ENCODE results near the gene FJX1. TPM values are rescaled to one million over a fixed set of nuclear protein-coding genes. Genes with fewer than 3 reads are reported as not detected.

FJX1 gene
- polyA plus RNA-seq, 4 donors = 7.2 to 19.1 (median 16.7) TPM

DNA sequence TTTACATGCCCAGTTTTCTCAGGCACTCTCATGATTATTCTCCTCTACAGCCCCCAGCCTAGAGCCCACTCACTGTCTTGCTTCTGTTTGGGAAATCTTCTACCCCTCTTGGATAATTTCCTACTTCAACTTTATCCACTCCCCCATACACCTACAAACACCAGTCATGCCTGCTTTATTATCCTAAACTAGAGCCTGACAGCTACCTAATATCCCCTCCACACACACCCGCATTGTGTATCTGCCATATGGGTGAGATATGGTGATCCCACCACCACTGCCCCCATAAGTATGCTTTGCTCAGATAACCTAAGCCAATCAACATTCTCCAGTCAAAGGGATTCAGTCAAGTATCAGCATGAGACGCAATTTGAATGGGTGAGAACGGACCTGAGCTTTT, 15.3 kb upstream of the FJX1 start:
- no peak for DNase-seq (ENCODE audit: low read depth in 4 of 4, low spot score in 3 of 4)

DNA sequence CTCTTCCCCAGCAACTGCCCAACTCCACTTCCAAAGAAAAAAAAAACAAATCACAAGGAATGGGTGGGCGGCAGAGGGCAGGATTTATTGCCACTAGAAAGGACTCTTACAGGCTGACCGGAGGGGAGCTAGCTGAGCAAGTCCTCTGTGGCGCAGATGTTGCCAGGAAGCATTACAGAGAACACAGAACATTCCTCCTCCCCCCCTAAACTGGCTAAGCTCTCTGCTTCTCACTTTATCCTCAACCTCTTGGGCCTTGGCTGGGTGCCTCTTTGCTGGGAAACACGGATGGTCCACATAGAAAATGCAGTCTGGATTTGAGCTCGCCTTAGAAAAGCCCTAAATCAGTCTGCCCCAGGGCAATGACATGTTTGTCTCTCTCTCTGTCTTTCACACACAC, 12.6 kb upstream of the FJX1 start:
- peak in 1 of 4 donors; percentile 21 for DNase-seq (ENCODE audit: low read depth in 4 of 4, low spot score in 3 of 4)

DNA sequence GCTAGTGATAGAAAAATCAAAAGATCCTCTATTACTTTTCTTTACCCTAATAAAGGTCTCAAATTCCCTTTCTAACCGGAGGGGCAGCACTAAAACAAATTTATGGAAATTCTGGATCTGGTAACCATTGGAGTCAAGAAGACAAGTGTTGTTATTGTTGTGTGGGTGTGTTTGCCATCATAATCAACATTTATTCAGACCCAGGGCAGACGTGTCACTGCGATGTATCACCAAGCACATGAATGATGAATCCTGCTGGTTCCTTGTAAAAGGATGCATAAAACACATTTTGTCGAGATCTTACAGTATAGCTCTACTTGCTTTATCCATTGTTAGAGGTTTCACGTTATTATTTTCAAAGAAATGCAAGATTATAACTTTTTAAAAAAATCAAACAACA, 12.1 kb upstream of the FJX1 start:
- no peak for DNase-seq (ENCODE audit: low read depth in 4 of 4, low spot score in 3 of 4)

DNA sequence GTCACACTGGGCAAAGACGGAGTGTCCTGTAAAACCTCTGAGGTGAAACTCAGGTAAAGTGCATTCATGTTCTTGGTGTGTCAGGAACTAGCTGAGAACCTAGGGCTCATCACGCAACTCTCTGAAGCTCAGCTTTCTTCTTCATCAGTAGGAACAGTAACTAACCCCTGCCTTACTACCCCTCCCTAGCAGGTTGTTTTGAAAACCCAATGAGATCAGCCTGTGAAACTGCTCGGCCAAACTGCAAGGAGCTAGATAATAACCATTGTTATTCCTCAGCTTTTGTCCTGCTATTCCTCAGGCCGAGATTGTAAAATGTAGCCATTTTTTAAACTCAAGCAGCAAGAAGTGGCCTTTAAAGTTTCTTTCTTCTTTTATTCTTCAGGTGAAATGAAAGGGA, 9.8 kb upstream of the FJX1 start:
- DNase-seq (ENCODE audit: low read depth in 4 of 4, low spot score in 3 of 4) = no peak

DNA sequence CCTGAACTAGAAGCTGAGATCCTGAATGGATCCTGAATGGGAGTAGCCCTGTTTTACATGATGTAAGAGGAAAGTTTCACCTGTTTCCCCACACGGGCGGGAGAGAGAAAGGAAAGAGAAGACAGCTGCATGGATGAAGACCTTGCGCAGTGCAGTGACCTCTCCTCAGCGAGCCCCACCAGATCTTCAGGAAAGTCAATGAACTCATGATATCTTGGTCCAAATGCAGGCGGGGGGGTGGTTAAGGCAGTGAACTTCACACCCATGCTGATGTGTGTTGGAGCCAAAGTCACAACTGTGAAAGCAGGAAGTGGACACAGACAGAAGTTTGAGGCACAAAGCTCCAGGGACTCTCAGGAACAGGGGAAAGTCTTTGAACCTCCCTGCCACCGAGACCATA, 8.6 kb upstream of the FJX1 start:
- no peak for DNase-seq (ENCODE audit: low read depth in 4 of 4, low spot score in 3 of 4)

DNA sequence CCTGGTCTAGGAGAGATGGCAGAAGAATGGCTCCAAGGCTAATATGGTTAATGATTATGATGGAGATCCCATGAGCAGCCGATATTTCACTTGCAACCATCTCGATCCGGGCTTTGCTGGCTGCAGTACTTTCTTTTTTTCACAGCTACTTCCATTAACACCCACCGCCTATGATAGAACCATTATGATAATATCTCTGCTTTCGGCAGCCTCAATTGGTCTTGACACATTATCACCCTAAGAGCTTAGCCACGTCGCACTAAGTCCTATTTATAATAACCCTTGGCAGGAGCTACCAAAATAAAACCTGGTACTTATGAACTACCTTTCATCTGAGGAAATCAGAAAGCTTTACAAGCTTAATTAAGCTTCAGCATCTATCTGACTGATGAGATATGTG, 7.6 kb upstream of the FJX1 start:
- DNase-seq (ENCODE audit: low read depth in 4 of 4, low spot score in 3 of 4) = no peak

DNA sequence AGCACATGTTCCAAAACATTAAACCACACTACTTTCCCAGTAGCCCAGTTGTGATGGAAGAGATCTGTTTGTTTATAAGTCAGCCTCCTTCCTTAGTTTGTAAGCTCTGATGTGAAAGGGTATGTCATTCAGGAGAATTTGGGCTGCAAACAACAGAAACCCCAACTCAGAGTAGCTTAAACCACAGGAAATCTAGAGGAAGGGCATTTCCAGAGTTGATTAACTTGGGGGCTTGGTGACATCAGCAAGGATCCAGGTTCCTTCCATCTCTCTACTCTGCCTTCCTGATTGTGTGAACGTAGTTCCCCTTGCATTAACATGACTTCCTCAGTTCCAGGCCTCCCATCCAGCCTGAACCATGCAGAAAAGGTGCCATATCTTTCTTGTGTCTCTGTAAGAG, 6.5 kb upstream of the FJX1 start:
- no peak for DNase-seq (ENCODE audit: low read depth in 4 of 4, low spot score in 3 of 4)

DNA sequence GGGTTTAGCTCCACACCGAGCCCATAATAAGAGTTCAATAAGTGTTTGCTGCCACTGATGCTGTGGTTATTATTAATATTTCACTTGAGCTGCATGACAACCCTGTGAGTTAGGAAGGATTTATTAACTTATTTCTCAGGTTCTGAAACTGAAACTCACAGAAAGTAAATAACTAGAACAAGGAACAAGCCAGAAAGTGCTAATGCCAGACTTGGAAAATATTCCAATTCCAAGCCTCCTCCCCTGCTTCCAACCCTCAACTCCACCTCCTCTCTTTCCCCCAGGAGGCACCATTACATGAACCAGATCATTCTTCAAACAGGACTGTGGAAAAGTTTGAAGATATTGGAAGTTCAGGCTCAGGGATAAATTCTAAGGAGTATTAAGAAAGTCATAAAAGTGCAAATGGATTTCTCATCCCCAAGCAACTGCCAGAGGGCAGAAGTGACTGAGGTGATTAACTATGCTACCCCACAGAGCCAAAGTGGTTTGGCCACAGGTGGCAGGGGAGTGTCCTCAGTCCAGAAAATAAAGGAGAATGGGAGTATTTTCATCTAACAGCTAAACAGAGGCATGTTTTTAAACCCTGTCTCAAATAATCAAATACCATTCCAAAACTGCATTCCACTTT, 3.2 kb upstream of the FJX1 start:
- DNase-seq (ENCODE audit: low read depth in 4 of 4, low spot score in 3 of 4) = no peak

DNA sequence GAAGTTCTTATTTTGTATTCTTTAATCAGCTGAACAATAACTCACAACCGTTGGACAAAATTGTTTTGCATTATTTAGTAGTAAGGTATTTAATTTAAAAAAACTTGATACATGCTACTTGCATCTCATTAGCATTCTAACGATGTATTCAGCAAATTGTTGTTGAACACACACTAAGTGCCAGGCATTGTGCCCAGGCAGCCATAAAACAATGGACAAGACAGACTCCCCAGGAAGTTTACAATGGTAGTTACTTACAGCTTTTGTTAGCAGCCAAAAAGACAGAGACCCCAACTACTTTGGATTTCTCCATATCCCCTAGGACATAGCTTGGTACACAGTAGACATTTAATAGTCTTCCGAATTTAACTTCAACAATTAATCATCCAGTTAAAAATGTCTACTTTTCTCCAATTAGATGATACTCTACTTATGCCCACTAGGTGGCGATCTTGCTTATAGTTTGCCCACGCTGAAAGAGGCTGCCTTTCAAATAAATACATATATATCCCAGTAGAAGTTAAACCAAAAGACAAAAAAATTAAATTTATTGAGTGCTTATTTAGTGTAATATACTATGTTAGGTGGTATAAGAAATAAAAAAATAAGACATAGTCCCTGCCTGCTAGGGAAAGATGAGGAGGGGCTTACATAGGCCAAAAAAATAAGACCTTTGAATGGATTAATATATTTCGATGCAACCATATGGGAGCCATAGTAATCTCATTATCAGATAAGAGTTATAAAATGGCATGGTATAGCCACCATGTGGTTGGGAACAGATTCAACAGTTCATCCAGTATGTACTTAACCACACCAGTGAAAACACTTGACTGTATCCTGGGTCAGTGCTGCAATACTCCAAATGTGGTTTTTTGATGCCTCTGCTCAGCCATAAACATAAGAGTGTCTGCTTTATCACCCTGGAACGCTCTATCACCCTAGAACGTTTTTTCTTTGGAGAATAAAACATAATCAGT, 2.0 kb upstream of the FJX1 start:
- DNase-seq (ENCODE audit: low read depth in 4 of 4, low spot score in 3 of 4) = no peak

DNA sequence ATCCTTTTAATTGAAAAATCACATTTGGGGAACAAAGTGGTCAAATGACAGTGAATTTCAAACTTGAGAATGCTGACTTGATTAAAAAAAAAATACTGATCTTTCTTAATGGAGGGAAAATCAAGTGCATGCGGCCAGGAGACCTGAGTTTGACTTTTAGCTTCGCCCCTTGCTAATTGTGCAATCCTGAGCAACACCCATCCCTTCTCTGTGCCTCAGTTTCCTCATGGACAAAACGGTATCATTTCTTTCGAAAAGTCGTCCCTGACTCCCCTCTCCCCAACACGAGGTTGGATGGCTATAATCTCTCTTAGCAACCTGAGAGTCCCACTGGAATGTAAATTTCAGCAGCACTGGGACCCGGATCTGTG, 959 bp upstream of the FJX1 start:
- DNase-seq (ENCODE audit: low read depth in 4 of 4, low spot score in 3 of 4) = no peak

DNA sequence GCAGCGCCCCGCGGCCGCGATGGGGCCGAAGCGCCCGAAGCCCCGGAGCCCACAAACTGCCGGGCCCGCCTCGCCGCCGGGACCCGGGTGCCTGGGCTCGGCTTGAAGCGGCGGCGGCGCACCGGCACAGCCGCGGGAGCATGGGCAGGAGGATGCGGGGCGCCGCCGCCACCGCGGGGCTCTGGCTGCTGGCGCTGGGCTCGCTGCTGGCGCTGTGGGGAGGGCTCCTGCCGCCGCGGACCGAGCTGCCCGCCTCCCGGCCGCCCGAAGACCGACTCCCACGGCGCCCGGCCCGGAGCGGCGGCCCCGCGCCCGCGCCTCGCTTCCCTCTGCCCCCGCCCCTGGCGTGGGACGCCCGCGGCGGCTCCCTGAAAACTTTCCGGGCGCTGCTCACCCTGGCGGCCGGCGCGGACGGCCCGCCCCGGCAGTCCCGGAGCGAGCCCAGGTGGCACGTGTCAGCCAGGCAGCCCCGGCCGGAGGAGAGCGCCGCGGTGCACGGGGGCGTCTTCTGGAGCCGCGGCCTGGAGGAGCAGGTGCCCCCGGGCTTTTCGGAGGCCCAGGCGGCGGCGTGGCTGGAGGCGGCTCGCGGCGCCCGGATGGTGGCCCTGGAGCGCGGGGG, 346 bp downstream of the FJX1 start:
- no peak for DNase-seq (ENCODE audit: low read depth in 4 of 4, low spot score in 3 of 4)

DNA sequence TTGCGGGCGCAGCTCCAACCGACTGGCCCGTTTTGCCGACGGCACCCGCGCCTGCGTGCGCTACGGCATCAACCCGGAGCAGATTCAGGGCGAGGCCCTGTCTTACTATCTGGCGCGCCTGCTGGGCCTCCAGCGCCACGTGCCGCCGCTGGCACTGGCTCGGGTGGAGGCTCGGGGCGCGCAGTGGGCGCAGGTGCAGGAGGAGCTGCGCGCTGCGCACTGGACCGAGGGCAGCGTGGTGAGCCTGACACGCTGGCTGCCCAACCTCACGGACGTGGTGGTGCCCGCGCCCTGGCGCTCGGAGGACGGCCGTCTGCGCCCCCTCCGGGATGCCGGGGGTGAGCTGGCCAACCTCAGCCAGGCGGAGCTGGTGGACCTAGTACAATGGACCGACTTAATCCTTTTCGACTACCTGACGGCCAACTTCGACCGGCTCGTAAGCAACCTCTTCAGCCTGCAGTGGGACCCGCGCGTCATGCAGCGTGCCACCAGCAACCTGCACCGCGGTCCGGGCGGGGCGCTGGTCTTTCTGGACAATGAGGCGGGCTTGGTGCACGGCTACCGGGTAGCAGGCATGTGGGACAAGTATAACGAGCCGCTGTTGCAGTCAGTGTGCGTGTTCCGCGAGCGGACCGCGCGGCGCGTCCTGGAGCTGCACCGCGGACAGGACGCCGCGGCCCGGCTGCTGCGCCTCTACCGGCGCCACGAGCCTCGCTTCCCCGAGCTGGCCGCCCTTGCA, 1.0 kb downstream of the FJX1 start:
- DNase-seq (ENCODE audit: low read depth in 4 of 4, low spot score in 3 of 4) = no peak

DNA sequence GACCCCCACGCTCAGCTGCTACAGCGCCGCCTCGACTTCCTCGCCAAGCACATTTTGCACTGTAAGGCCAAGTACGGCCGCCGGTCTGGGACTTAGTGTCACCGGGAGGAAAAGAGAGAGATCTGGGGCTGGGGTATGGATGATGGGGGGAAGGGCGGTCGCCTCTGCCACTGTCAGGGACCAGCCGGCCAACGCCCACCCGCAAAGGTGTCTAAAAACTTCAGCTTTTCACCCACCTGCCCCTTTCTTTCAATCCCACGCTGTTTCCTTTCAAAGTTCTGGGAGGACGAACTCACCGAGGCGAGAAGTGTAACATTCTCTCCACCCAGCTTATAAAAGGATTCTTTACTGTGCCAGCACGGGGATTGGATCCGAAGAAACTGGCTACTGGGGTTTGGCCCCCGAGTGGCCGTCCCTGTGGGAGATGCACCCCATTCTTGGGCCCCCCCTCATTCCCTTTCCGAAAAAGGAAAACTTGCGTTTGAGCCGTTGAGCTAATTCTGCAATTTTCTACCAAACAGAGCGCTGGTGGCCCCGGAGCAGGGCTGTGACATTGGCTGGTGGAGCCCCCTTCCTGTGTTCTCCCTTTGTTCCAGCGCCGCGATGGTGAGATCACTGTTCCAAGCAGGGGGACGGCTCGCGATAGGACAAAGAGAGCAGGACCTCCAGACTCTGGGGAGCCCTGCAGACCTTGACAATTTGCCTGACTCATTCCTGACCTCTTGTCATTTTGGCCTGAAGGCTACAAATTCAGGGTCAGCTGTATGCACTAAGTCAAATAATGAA, 1.8 kb downstream of the FJX1 start:
- DNase-seq (ENCODE audit: low read depth in 4 of 4, low spot score in 3 of 4) = no peak

DNA sequence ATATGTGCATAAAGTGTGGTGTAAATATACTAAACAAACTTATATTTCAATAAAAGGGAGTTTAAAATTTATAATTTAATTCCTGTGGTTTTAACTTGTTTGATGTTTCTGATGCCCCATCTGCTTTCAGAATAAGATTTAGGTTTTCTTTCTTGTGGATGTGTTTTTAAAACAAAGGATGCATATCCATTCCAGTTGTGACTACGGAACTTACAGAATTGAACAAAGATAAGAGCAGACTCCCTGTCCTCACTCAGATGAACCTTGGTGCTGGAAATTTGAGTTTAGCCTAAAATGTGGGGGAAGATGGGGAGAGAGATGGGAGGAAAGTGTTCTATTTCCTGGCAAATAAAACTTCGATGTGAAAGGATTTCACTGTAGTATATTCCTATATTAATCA, 2.5 kb downstream of the FJX1 start:
- DNase-seq (ENCODE audit: low read depth in 4 of 4, low spot score in 3 of 4) = no peak

DNA sequence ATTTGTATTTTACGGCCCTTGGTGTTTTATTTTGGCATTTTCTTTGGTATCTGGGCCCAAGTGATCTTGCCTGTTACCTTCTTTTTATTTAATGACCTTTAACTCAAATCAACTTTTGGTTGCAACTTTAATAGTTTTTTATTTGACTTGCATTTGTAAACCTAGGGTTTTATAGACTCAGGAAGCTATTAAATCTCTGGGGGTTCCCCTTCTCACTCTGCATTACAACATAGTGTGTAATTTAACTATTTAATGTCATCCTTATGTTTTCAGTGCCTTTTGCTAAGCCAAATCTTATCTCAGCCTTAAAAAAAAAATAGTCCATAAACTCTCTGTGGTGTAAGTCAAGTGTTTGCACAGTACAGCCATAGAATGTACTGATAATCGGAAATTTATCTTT, 3.4 kb downstream of the FJX1 start:
- no peak for DNase-seq (ENCODE audit: low read depth in 4 of 4, low spot score in 3 of 4)

DNA sequence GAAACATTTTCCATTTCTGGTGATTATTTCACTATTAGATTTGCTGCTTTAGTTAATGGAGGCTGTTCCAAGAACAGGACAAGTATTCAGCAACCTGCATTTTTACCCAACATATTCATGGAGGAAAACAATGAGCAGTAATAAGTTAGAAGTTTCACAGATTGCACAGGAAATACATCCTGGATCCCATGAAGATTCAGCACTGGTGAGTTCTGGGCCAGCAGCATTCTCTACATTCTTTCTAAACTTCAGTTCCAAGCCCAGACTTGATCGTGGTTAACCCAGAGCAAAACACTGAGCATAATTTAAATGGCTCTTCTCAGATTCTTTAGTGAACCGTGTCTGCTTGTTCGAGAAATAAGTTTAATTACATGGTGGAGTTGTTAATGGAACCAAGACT, 3.8 kb downstream of the FJX1 start:
- no peak for DNase-seq (ENCODE audit: low read depth in 4 of 4, low spot score in 3 of 4)

DNA sequence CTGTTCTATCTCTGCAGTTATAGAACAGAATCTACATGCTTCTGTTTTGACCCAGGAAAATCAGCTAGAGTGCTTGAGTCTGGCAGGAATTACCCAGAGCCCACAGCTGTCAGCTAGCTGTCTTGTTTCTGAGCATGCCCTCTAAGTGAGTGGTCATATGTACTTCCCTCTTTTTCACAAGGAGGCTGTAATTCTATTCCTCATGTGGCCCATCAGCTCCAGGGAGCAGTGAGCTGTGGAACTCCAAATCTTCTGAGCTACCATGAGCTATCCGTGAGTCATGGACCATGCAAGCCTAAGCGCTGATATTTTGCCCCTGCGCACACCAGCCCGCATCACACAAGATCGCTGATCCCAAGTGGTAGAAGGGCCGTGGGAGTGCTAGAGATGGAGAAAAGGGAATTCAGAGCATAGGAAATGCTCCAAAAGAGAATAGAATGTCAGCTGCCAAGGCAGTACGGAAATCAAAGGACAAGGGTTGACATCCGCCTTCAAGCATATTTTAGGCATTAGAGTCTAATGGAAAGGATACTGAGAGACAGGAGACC, 5.4 kb downstream of the FJX1 start:
- no peak for DNase-seq (ENCODE audit: low read depth in 4 of 4, low spot score in 3 of 4)

DNA sequence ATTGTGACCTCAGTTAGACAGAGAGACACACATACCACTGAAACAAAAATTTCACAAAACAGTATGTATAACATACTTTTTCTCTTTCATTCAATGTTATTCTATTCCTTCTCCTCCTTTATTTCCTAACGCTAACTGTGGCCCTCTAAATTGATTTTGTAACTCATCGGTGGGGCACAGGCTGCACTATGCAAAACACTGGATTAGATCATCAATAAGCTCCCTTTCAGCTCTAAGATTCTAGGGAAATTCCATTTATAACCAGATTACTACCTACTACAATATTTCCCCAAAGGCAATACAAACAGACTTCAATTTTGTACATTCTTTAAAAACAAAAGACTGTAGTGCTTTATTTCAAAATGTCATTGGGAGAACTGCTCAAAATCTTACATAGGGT, 6.1 kb downstream of the FJX1 start:
- DNase-seq (ENCODE audit: low read depth in 4 of 4, low spot score in 3 of 4) = no peak

DNA sequence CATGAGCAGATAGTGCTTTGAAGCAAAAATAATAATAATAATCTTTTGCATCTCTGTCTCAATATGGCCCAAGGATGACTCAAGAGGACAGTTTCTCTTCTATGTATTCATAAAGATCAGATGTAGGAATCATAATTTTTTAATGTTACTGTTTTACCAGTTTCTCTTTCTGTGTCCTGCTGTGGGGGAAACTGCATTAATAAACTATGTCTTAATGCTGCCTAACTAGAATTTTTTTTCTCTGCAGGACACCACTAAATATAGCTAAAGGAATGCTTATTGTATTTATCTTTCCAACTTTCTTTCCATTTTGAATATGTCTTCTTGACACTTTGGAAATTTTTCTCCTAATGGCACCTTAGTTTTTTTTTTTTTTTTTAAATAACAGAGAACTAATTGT, 6.5 kb downstream of the FJX1 start:
- DNase-seq (ENCODE audit: low read depth in 4 of 4, low spot score in 3 of 4) = no peak

DNA sequence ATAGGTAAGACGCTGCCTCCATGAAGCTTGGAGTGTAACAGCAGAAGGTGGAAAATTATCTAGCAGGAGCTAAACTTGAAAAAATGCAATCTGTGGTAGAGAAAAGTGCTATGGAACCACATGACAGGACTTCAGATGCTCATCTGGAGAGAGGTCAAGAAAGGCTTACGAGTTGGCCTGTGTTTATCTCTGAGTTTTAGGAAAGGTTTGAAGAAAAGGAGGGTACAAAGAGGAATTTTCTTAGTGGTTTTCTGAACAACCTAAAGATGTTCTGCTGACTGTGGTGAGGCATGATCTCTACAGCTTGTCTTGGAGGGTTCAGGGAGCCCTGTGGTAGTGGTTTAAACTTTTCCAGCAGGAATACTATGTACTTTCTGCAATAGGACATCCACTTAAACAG, 8.2 kb downstream of the FJX1 start:
- DNase-seq (ENCODE audit: low read depth in 4 of 4, low spot score in 3 of 4) = no peak
